T-helper 22 cell (primary cell): ENCODE data around the gene CCDC148.

Source experiments
- DNase-seq: peaks from one replicate; pipeline ENCODE4 v3.0.0-alpha.2; 2020; ENCODE audit warnings: low read depth

Gene CCDC148

DNA sequence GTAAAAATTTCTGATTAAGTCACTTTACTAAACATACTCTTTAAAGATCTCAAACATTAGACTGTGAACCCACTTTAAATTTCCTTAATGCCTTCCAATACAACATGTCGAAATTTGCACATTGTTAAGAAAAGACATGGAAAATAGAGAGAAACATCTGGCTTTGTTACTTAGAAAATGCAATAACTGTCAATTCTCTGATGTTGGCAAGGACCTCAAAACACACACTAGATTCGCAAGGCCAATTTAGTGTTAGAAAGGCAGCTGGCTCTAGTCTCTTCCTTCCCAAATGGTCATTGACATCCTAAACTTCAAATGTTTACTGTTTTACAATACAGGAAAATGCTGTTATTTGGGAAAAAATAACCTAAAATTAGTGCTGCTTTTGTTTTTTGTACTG lies 244.3 kb downstream of the CCDC148 start:
- no peak for DNase-seq

- no peak for DNase-seq
These were observed 245.1 kb downstream of the CCDC148 start for GRCh38 chr2:158211502-158211901.

DNA sequence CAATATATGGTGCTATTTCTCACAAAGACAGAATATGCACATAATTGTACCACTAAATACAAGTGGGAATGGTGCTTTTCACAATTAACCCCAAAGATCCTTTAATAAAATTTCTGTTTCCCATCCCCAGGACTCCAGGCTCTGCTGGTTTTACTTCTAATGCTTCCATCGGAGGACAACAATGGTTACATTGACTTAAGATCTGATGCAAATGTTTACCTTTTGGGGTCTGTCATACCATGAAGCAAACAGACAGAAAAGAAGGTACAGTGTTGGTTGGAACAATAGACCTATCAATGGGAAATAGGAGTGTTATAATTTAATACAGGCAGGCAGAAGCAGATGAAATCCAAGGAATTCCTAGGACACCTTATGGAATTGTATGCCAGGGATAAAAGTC lies 249.2 kb downstream of the CCDC148 start:
- DNase-seq = no peak

- no peak for DNase-seq
These were observed 251.3 kb downstream of the CCDC148 start for GRCh38 chr2:158205215-158205614.

GRCh38 chr2:158204741-158205165 lies 251.8 kb downstream of the CCDC148 start:
- DNase-seq = no peak

- no peak for DNase-seq
These were observed 254.3 kb downstream of the CCDC148 start for GRCh38 chr2:158202161-158202815.

GRCh38 chr2:158199928-158200650 lies 256.5 kb downstream of the CCDC148 start:
- no peak for DNase-seq

- DNase-seq = no peak
These were observed 258.6 kb downstream of the CCDC148 start for GRCh38 chr2:158197940-158198339.

DNA sequence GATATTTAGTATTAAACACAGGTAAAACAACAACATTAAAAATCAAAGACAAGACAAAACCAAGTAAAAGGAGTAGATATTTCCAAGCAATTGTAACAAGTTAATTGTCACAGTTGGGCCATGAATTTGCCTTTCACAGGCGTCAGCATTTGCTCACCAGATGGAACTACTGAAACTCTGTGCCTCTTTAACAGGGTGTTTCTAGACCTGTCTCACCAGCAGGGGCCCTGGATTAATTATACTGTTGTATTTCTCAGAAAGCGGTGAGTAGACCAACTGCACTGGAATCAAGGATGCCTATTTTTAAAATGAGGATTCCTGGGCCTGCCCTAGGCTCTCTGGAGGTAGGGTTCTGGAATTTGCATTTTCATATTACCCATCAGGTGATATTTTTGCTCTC lies 262.3 kb downstream of the CCDC148 start:
- DNase-seq = no peak

DNA sequence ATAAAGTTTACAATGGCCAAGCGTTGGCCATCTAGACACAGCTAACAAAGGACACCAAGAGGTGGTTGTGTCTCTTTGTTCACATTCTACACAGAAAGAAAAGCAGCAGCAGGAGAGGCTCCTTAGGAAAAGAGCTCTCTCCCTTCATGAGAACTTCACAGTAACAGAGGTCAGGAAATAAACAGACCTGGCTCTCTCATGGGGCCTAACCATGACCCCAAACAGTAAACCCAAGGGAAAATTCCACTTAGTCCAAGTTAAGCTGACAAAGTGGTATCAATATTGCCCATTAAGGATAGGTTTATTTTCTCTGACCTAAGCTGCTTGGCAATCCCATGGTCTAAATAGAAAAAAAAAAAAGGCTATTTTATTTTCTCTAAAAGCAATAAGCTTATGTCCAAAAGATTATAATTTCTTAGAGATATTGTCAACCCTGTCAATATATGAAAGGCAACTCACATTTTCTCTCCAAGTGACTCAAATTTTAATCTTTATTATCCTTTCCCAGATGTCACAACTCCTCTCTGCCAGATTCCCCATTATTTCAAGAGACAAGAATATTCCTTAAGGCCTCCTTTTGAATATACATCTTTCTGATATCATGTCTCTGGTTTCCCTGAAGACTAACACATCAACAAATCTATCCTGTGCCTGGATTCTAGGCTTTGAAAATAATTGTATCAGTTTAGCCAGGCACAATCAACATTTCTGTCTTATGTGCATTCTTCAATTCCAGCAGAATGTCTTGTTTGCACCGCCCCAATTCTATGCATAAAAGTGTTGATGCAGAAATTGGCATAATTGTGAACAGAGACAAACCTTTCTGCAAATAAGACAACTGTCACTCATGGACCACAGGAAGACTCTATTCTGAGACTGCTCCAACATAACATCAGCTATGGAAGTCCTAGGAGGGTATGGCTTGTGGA lies 263.8 kb downstream of the CCDC148 start:
- no peak for DNase-seq

GRCh38 chr2:158191076-158191895 lies 265.3 kb downstream of the CCDC148 start:
- DNase-seq = no peak

- DNase-seq = no peak
These were observed 267.0 kb downstream of the CCDC148 start for GRCh38 chr2:158189526-158189925.

- DNase-seq = no peak
These were observed 268.6 kb downstream of the CCDC148 start for GRCh38 chr2:158187908-158188307.

DNA sequence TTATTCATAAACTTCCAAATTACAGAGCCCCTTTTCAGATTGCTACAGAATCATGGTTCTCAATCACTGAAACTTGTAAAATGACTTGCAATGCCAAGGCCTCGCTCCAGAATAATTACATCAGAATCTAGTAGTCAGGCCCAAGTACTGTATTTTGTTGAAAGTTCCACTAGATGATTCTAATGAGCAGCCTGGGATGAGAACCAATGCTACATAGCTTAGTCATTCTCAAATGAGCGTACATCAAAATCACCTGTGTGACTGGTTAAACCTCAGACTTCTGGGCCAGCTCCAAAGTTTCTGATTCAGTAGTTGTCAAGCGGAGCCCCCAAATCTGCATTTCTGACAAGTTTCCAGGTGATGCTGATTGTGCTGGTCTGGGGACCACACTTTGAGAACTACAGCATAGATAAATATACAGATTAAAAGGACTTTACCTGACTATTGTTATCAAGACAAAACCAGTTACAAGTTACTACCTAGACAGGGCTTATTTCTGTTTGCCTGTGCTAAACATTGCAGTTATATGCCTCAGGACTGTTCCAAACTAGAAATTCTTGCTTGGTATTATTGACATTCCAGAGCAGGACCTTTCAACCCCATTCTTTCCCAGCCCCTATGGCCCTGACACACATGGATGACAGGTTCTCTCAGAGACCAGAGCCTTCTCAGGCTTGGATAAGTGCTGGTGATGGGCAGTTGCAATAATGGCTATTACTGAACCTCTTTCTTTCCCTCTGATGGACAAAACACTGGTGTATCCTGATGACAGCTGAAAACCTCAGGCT lies 271.8 kb downstream of the CCDC148 start:
- DNase-seq = no peak

DNA sequence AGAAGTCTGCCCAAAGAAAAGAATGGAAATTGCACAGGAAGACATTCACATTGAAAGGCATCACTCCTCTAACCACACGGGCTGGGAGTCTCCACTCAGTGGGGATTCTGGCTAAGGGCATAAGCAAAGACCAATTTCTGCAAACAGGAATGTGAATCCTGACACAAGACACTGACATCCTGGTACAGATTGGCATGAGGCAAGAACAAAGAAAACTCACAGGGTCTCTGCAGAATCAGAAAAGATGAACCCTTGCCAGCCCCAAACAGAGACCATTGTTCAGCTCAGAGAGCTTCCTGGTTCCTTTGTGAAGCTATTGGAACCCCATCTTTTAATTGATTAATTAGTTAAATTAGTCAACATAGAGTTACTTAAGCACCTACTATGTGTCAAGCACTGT lies 272.6 kb downstream of the CCDC148 start:
- DNase-seq = no peak

DNA sequence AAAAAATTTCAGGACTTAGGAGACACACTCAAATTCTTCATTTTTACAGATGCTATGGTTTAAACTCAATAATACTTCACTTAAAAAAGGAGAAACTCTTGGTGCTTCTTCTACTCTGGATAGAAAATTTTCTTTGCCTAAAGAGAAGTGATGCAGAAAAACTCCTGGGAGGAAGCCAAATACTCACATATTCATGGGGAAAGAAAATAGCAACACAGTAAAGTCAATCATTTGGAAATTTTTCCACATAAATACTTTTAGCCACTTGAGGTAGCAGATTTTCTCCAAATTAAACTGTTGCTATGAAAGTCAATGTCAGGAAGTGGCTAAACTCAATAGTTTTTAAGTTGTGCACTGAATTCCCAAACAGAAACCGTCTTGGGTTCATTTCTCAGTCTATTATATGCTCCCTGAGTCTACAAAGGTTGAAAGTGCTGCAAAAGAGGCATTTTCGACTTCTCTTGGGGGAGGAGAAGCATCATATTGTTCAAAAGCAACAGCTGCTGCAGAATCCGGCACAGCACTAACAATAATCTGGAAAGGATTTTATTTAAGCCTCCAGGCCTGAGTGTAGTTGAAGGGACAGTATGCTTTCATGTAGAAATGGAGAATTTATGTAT lies 273.8 kb downstream of the CCDC148 start:
- no peak for DNase-seq

- no peak for DNase-seq
These were observed 275.4 kb downstream of the CCDC148 start for GRCh38 chr2:158181171-158181570.

GRCh38 chr2:158179660-158180059 lies 276.9 kb downstream of the CCDC148 start:
- no peak for DNase-seq

- no peak for DNase-seq
These were observed 277.9 kb downstream of the CCDC148 start for GRCh38 chr2:158178646-158179045.

DNA sequence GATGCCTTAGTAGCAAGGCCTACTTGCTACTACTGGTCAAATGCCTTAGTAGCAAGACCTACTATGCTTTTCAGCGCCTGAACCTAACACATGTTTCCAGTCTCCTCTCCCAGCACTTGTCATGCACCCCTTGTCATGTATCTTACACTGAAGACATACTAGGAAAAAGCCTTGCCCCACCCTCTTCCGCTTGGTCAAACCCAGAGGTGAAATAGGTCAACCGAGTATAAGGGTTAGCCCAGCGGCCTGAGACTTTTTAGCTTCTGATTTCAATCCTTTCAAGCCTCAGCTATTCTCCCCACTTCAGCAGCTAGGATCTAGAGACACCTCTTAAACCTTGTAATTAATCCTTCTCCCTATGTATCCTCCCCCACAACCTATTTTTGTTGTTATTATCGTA lies 281.6 kb downstream of the CCDC148 start:
- no peak for DNase-seq

DNA sequence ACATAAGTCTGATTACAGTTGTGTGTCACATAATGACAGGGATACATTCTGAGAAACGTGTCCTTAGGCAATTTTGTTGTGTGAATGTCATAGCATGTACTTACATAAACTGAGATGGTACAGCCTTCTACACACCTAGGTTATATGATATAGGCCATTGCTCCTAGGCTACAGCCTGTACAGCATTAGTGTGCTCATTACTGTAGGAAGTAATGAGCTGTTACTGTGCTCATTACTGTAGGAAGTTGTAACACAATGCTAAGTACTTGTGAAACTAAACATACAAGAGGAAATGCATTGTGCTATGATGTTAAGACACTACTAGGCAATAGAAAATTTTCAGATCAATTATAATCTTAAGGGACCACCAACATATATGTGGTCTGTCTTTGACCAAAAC lies 282.1 kb downstream of the CCDC148 start:
- no peak for DNase-seq
